Subcutaneous adipose tissue (tissue), 4 donors: Measurements from ENCODE around the gene BTBD2. TPM values are rescaled to one million over a fixed set of nuclear protein-coding genes. Genes with fewer than 3 reads are reported as not detected.

Experiments
- total RNA-seq, 4 donors: library from RNA; depleted of rRNA; stranded (reverse); fragments of >200 nt; gene quantifications; one replicate each; pipeline ENCODE4 v1.1.0, GENCODE V29; 2016
- TF ChIP-seq, protein P1 (sequence below): fragments of 450-650 bp; IDR thresholded peaks from one replicate; pipeline ENCODE4 v1.5.1; 2016; ENCODE audit warnings: low read depth, mild to moderate bottlenecking, control low read depth, antibody characterized with exemption, moderate library complexity

BTBD2 gene
- total RNA-seq, 4 donors from 2014 or later = 39.6 to 76.5 (median 54.3) TPM

GRCh38 chr19:1987197-1988187, 28.0 kb downstream of the BTBD2 start:
- TF ChIP-seq, protein P1, sequence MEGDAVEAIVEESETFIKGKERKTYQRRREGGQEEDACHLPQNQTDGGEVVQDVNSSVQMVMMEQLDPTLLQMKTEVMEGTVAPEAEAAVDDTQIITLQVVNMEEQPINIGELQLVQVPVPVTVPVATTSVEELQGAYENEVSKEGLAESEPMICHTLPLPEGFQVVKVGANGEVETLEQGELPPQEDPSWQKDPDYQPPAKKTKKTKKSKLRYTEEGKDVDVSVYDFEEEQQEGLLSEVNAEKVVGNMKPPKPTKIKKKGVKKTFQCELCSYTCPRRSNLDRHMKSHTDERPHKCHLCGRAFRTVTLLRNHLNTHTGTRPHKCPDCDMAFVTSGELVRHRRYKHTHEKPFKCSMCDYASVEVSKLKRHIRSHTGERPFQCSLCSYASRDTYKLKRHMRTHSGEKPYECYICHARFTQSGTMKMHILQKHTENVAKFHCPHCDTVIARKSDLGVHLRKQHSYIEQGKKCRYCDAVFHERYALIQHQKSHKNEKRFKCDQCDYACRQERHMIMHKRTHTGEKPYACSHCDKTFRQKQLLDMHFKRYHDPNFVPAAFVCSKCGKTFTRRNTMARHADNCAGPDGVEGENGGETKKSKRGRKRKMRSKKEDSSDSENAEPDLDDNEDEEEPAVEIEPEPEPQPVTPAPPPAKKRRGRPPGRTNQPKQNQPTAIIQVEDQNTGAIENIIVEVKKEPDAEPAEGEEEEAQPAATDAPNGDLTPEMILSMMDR = no peak

DNA sequence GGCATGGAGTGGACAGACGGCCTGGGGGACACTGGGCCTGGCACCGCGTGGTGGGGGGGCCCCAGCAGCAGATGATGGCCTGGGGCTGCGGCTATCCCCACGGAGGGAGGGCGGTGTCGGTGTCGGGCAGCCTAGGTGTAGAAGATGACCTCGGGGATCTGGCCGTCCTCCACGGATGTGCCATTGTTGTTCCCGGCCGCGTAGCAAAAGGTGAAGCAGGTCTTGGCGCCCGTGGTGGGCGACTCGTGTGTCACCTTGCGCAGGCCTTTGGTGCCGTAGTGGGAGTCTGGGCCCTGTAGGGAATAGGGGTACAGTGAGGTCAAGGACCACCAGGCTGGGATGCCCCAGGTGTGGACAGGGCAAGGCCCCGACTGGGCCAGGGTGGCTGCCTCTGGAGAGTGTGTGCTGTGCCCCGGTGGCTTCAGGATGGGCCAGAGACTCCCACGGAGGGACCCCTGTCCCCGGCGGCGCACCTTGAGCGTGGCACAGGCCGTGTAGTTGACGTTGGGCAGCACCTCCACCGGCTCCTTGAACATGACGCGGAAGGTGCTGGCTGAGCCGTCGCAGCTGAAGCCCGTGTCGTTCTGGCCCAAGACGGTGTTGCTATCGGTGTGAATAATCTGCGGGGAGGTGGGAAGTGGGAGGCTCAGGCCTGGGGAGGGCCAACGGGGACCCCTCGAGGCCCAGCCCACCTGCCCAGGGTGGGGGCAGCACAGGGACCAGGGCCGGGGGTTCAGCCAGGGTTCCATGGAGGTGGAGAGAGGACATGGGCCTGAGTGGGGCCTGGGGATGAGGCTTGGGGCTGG, 29.0 kb downstream of the BTBD2 start:
- TF ChIP-seq, protein P1 = no peak

DNA sequence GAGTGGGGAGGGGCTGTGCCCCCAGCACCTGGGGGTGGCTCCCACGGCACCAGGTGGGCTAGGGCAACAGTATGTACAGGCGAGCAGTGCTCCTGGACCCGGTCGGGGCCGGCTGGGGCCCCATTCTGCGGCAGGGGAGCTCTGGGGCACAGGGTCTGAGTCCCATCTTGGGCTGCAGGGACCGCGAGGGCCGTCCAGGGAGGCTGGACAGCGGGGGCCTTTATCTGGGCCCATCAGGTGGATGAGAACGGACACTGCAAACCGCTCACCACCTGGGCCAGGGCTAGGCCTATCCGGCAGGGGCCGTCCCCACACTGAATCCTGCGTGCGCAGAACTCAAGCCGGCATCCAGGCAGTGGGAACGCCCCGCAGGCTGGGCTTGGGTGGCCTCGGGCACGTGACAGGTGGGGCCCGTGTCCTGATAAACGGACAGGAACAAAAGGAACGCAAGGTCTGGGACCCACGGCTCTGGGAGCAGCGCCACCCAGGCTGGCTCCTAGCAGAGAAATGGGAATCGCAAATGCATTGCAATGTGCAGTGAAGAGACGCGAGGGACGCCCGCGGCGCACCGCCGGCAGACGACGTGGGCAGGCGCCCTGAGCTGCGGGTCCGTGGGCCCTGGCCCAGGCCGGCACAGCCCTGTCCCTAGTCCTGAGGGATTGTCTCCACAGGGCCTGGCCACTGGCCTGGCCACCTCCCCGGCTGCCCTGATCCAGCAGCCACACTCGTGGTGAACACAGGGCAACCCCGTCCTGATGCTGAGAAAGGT, 29.7 kb downstream of the BTBD2 start:
- TF ChIP-seq, protein P1 = no peak

GRCh38 chr19:1984357-1984756, 31.2 kb downstream of the BTBD2 start:
- TF ChIP-seq, protein P1 = no peak

DNA sequence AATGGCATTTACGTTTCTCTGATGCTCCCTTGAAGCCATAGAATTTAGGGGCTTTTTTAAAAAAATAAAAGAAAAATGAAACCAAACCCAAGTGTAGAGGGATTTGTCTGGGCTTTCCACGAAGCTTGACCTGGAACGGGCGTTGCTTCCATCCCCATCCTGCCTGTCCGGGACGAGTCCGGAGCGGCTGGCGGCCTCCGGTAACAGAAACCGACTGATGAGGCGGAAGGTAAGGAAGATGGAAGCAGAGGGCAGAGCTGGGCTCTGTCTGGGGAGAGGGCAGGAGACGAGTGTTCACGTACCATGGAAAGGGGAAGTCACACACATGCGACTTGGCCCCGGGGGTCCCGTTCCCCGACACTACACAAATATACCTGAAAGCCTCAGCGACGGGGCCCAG, 34.3 kb downstream of the BTBD2 start:
- TF ChIP-seq, protein P1 = no peak

DNA sequence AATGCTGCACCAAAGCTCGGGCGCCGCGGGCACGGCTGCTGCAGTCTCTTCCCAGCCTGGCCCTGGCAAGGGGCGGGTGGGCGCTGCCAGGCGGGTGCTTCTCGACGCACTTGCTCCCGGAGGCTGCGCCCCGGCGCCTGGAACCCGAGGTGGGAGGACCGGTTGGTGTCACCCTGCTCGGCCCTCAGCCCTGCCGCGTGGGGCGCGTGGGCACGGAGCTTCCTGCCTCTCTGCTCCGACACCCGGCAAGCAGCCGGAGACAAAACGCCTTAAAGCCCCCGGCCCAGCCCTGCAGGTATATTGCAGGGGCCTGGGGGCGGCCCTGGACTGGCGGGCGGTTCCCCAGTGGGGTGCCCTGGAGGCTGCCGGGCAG, 34.7 kb downstream of the BTBD2 start:
- TF ChIP-seq, protein P1 = no peak
